ENCODE measurements around the gene BPIFA1.

- TF ChIP-seq CTCF (IDR thresholded peaks at IDR 0.05; ENCODE audit: low read length), result no peak
- no peak for TF ChIP-seq EZH2 (IDR thresholded peaks at IDR 0.05; ENCODE audit: borderline replicate concordance, low read length)
These were observed 39.4 kb downstream of the BPIFA1 start for GRCh38 chr20:33275215-33275614.

Measured in OCI-LY1 (cell line).